ENCODE measurements around the gene SLCO1C1. TPM values are rescaled to one million over a fixed set of nuclear protein-coding genes. Genes with fewer than 3 reads are reported as not detected.

Gene SLCO1C1
- total and polyA plus RNA-seq, 2 donors (not counting 3 experiments of a cell fraction or from before 2014, with no cell fraction given) = 0.07 to 0.66 TPM

- TF ChIP-seq EZH2 (IDR thresholded peaks at IDR 0.05; ENCODE audit: borderline replicate concordance, low read depth, low read length, severe bottlenecking) = no peak
- no peak for TF ChIP-seq CTCF (IDR thresholded peaks at IDR 0.05; ENCODE audit: extremely low read depth in 1 of 2, insufficient read depth in 1 of 2, low read depth in 1 of 2, low read length in 2 of 2)
- TF ChIP-seq GATA2 (IDR thresholded peaks at IDR 0.05; ENCODE audit: insufficient read depth, insufficient read length, low read depth, low read length) = no peak
- no peak for TF ChIP-seq POLR2AphosphoS5 (IDR thresholded peaks at IDR 0.05; ENCODE audit: insufficient read depth, low read depth, low read length)
- no peak for TF ChIP-seq POLR2A (IDR thresholded peaks at IDR 0.05; ENCODE audit: low read depth, low read length)
- dilution Hi-C loops (cut with MboI; ENCODE audit: extremely low pct_ligation_motif_present, low sequenced_read_pairs) (no loop called here), intact Hi-C loops (cut with micrococcal nuclease) (no loop called here)
- H3K79me2 ChIP-seq (ENCODE audit: control insufficient read depth, insufficient read depth, low read length) = no peaks in the 10 kb centered on the region
- no peak overlapping the region for H3K9ac ChIP-seq (replicated peaks; ENCODE audit: extremely low read depth, insufficient read depth, low read length)
- no peaks in the 10 kb centered on the region for H3K36me3 ChIP-seq (ENCODE audit: control insufficient read depth in 2 of 2, extremely low read depth in 1 of 2, insufficient read depth in 2 of 2, low read length in 2 of 2)
- no peaks in the 10 kb centered on the region for H4K20me1 ChIP-seq (replicated peaks; ENCODE audit: control insufficient read depth, extremely low read depth, insufficient read depth, low read length)
- ChIA-PET POLR2A (no interaction called here), CTCF (no interaction called here)
- no TSS peak for BruUV-seq (replicated peaks)
- H3K4me1 ChIP-seq (ENCODE audit: control insufficient read depth, extremely low read depth, insufficient read depth, low read length) = no peaks in the 10 kb centered on the region
- no peak overlapping the region for H2AFZ ChIP-seq (ENCODE audit: low read depth, low read length)
- FAIRE-seq = no peak
- no peaks in the 10 kb centered on the region for H3K9me1 ChIP-seq (replicated peaks; ENCODE audit: control insufficient read depth, extremely low read depth, insufficient read depth, low read length)
- no peak overlapping the region for H3K4me2 ChIP-seq (ENCODE audit: insufficient read depth, low read length)
- no peaks in the 10 kb centered on the region for H3K9me3 ChIP-seq (replicated peaks; ENCODE audit: control insufficient read depth, insufficient read depth, low read length)
- H3K4me3 ChIP-seq (replicated peaks in 1 of 3; ENCODE audit: insufficient read depth in 1 of 3, low read depth in 1 of 3, low read length in 3 of 3) = no peak overlapping the region
- H3K27ac ChIP-seq (ENCODE audit: insufficient read depth, low read depth, low read length) = no peak overlapping the region
- no peak for DNase-seq (ENCODE audit: low read depth, low spot score)
- H3K27me3 ChIP-seq (ENCODE audit: control insufficient read depth in 2 of 2, insufficient read depth in 2 of 2, low read length in 2 of 2) = no peaks in the 10 kb centered on the region
These were observed 53.1 kb downstream of the SLCO1C1 start for GRCh38 chr12:20748198-20748597.

- no peak overlapping the region for H3K4me3 ChIP-seq (replicated peaks in 1 of 3; ENCODE audit: insufficient read depth in 1 of 3, low read depth in 1 of 3, low read length in 3 of 3)
- no peak overlapping the region for H3K4me2 ChIP-seq (ENCODE audit: insufficient read depth, low read length)
- H3K4me1 ChIP-seq (ENCODE audit: control insufficient read depth, extremely low read depth, insufficient read depth, low read length) = no peaks in the 10 kb centered on the region
- no peak overlapping the region for H3K27ac ChIP-seq (ENCODE audit: insufficient read depth, low read depth, low read length)
- dilution Hi-C loops (cut with MboI; ENCODE audit: extremely low pct_ligation_motif_present, low sequenced_read_pairs) (no loop called here), intact Hi-C loops (cut with micrococcal nuclease) (no loop called here)
- H3K36me3 ChIP-seq (ENCODE audit: control insufficient read depth in 2 of 2, extremely low read depth in 1 of 2, insufficient read depth in 2 of 2, low read length in 2 of 2) = no peaks in the 10 kb centered on the region
- no peak overlapping the region for H2AFZ ChIP-seq (ENCODE audit: low read depth, low read length)
- H3K9ac ChIP-seq (replicated peaks; ENCODE audit: extremely low read depth, insufficient read depth, low read length) = no peak overlapping the region
- POLR2A ChIA-PET = interaction anchor here (0.7 kb wide), 1 partner anchor 18 kb away, joined by 4 read pairs; no protein-coding TSS in a partner anchor
- no peak for TF ChIP-seq EZH2 (IDR thresholded peaks at IDR 0.05; ENCODE audit: borderline replicate concordance, low read depth, low read length, severe bottlenecking)
- no peak for TF ChIP-seq POLR2AphosphoS5 (IDR thresholded peaks at IDR 0.05; ENCODE audit: insufficient read depth, low read depth, low read length)
- no peak for TF ChIP-seq MYC (IDR thresholded peaks at IDR 0.05; ENCODE audit: low read depth, low read length)
- no peak for TF ChIP-seq CTCF (IDR thresholded peaks at IDR 0.05; ENCODE audit: extremely low read depth in 1 of 2, insufficient read depth in 1 of 2, low read depth in 1 of 2, low read length in 2 of 2)
- TF ChIP-seq GATA2 (IDR thresholded peaks at IDR 0.05; ENCODE audit: insufficient read depth, insufficient read length, low read depth, low read length) = no peak
- no peak for TF ChIP-seq POLR2A (IDR thresholded peaks at IDR 0.05; ENCODE audit: low read depth, low read length)
- no peak for TF ChIP-seq JUN (IDR thresholded peaks at IDR 0.05; ENCODE audit: borderline replicate concordance, insufficient read depth, insufficient read length, low read depth)
- no peak for TF ChIP-seq FOS (IDR thresholded peaks at IDR 0.05; ENCODE audit: borderline replicate concordance, insufficient read depth, low read length)
- BruUV-seq (replicated peaks) = no TSS peak
- H4K20me1 ChIP-seq (replicated peaks; ENCODE audit: control insufficient read depth, extremely low read depth, insufficient read depth, low read length) = no peaks in the 10 kb centered on the region
- DNase-seq (ENCODE audit: low read depth, low spot score) = no peak
- H3K9me1 ChIP-seq (replicated peaks; ENCODE audit: control insufficient read depth, extremely low read depth, insufficient read depth, low read length) = no peaks in the 10 kb centered on the region
- no peaks in the 10 kb centered on the region for H3K9me3 ChIP-seq (replicated peaks; ENCODE audit: control insufficient read depth, insufficient read depth, low read length)
- no peaks in the 10 kb centered on the region for H3K27me3 ChIP-seq (ENCODE audit: control insufficient read depth in 2 of 2, insufficient read depth in 2 of 2, low read length in 2 of 2)
- CTCF ChIA-PET = no interaction called here
- H3K79me2 ChIP-seq (ENCODE audit: control insufficient read depth, insufficient read depth, low read length) = no peaks in the 10 kb centered on the region
- no peak for FAIRE-seq
These were observed 55.9 kb downstream of the SLCO1C1 start for GRCh38 chr12:20751046-20751445.

All from endothelial cell of umbilical vein (primary cell).